Activated naive CD4-positive, alpha-beta T cell treated with anti-CD3 and anti-CD28 coated beads, Interleukin-2, amount 50 U/mL, for 24 hours (primary cell): ENCODE data around the gene MANSC1.
A peak's percentile ranks its signal among the peaks of the same experiment; 100 is the strongest.

Source experiments
- H3K27ac Mint-ChIP-seq: one replicate; pipeline ENCODE4 v1.8.0; 2021; ENCODE audit warnings: mild to moderate bottlenecking, mixed read lengths
- H3K27me3 Mint-ChIP-seq: one replicate; pipeline ENCODE4 v1.8.0; 2021; ENCODE audit warnings: mixed read lengths
- H3K36me3 Mint-ChIP-seq: one replicate; pipeline ENCODE4 v1.8.0; 2021; ENCODE audit warnings: mixed read lengths
- H3K4me1 Mint-ChIP-seq: one replicate; pipeline ENCODE4 v1.8.0; 2021; ENCODE audit warnings: mixed read lengths
- H3K4me3 Mint-ChIP-seq: one replicate; pipeline ENCODE4 v1.8.0; 2021; ENCODE audit warnings: mild to moderate bottlenecking, mixed read lengths
- H3K9me3 Mint-ChIP-seq: one replicate; pipeline ENCODE4 v1.8.0; 2021; ENCODE audit warnings: mixed read lengths

The MANSC1 gene

DNA sequence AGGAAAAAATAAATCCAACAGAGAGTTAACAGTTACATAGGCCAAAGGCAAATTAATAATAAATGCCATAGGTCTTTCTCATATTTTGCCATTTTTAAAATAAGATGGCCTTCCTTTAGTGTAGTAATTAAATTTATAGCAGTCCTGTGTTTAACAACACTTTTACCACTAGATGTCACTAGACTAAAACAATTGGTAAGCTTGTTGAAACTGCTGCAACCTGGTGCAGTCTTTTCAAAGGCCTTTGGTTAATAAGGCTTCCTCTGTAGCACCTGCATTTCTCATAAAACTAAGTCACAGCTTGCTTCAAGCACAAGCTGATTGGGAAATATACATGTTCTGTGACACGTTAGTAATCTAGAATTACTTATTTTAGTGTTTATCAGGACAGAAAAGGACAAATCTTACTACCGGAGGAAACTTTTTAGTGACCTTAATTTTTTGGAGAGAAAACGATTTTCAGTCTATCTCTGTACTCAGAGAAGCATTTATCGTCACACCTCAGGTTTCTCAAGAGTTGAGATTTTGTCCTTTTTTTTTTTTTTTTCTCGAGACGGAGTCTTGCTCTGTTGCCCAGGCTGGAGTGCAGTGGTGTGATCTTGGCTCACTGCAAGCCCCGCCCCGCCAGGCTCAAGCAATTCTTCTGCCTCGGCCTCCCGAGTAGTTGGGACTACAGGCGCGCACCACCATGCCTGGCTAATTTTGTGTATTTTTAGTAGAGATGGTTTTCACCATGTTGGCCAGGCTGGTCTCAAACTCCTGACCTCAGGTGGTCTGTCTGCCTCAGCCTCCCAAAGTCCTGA is 26.8 kb upstream of the MANSC1 start:
- Mint-ChIP-seq H3K9me3 (no peaks in the 10 kb centered on the region), H3K27ac (peak overlapping the region; percentile 65), H3K36me3 (peaks cover 14% of the 10 kb centered on the region), H3K27me3 (no peaks in the 10 kb centered on the region), H3K4me1 (peaks cover 50% of the 10 kb centered on the region), H3K4me3 (no peak overlapping the region)

DNA sequence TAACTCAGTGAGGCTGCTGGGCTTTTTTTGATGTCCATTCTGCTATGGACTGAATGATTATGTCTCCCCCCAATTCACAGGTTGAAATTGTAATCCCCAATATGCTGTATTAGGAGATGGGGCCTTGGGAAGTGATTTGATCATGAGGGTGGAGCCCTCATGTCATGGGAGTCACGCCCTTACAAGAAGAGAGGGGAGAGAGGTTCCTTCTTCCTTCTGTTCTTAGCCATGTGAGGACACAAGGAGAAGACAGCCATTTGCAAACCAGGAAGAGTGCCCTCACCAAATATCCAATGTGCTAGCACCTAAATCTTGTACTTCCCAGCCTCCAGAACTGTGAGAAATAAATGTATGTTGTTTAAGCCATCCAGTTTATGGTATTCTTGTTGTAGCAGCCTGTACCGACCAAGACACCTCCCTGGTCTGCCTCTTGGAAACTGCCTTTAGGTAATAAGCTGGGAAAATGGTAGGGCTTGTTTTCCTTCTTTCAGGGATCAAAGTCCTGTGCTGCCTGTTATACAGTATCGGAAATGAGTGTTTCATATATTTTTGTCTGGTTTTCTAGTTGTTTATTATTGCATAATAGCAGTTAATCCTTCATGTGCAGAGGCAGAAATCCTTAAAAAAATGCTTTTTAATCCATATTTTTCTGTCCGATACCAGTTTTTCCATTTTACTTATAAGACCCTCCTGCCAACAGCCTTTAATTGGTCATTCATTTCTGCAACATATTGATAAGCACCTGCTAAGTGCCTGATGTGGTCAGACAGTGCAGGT is 23.1 kb upstream of the MANSC1 start:
- Mint-ChIP-seq H3K4me1 (peaks cover 38% of the 10 kb centered on the region), H3K36me3 (peaks cover 11% of the 10 kb centered on the region), H3K27ac (no peak overlapping the region), H3K4me3 (no peak overlapping the region), H3K9me3 (no peaks in the 10 kb centered on the region), H3K27me3 (no peaks in the 10 kb centered on the region)

DNA sequence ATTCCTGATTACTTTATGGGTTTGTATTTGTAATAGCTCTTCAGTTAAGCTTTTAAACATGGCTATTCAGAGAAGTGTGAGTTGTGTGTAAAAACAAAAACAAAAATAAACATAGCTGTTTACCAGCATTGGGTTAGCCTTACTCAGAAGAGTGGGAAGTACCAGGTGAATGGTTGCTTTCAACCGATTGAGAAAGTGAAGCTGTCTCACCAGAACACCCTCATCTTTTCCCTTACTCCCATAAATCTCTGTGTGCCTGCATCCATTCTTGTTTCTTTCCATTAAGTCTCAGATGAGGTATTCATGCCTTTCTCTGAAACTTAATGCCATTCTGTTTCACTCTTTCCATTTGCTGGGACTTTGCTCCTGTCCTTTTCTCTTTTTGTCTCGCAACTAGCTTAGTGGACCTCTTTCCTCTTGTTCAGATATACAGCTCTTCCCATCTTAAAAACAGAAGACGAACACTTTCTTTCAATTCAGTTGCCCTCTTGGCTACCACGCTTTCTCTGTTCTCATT is 17.5 kb upstream of the MANSC1 start:
- no peaks in the 10 kb centered on the region for H3K27me3 Mint-ChIP-seq
- no peaks in the 10 kb centered on the region for H3K9me3 Mint-ChIP-seq
- H3K27ac Mint-ChIP-seq = peak overlapping the region; percentile 6
- peaks cover 54% of the 10 kb centered on the region for H3K4me1 Mint-ChIP-seq
- no peak overlapping the region for H3K4me3 Mint-ChIP-seq
- peaks cover 11% of the 10 kb centered on the region for H3K36me3 Mint-ChIP-seq

DNA sequence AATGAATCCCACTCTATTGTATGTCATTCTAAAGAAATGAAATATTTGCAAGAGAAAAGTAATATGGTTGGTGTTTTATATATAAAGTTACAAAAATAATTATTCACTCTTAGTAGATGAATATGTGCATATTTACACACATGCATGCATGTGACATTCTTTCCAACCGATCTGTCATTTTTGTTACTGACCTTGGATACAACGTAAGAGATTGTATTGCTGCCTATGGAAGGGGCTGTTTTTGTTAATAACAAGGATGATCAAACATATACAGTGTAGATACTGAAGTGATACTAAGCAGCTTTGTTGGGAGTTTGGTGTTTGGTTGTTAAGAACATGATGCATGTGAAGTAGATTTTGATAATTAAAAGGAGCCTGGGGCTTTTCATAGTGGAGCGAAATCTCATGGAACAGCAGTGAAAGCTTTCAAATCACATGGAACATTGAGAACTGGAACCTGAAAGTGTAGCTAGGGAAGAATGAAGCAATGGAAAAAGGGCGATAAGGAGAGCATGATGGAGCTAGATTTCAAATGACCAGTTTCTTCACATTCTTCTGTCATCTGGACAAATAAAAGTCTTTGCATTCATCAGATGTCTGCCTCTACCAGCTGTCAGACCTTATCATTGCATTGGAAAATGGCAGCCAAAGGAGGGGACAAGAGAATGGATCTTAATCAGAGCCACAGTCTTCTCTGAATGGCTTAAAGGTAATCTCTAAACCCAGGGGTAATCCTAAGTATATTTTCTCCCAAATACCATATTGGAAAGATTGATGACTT is 16.8 kb upstream of the MANSC1 start:
- Mint-ChIP-seq H3K9me3 (no peaks in the 10 kb centered on the region), H3K27ac (peak overlapping the region; percentile 18), H3K27me3 (no peaks in the 10 kb centered on the region), H3K4me3 (no peak overlapping the region), H3K4me1 (peaks cover 58% of the 10 kb centered on the region), H3K36me3 (peaks cover 13% of the 10 kb centered on the region)

DNA sequence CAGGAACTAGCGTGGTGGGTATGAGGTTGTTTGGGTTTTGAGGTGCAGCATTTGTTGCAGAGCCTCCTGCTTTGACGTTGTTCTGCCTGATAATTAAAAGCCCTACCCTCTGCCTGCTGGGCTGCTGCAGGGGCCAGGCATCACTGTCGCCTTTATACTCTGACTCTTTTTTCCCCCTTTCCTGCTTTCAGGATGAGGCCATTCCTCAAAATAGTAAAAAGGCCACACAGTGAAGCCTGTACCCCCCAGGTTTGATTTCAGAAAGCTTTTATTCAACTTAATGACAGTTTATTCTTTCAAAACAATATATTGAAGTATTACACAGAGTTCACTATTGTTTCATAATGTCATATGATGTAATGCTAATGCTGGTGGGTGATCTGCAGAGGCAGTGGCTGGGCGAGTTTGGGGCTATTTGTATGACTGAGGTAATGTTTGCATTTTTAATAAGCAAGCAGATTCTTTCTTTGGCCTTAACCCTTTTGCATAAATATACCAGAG is 15.9 kb upstream of the MANSC1 start:
- peaks cover 59% of the 10 kb centered on the region for H3K4me1 Mint-ChIP-seq
- no peaks in the 10 kb centered on the region for H3K9me3 Mint-ChIP-seq
- no peaks in the 10 kb centered on the region for H3K27me3 Mint-ChIP-seq
- H3K4me3 Mint-ChIP-seq = no peak overlapping the region
- peak overlapping the region; percentile 14 for H3K27ac Mint-ChIP-seq
- H3K36me3 Mint-ChIP-seq = peaks cover 19% of the 10 kb centered on the region

DNA sequence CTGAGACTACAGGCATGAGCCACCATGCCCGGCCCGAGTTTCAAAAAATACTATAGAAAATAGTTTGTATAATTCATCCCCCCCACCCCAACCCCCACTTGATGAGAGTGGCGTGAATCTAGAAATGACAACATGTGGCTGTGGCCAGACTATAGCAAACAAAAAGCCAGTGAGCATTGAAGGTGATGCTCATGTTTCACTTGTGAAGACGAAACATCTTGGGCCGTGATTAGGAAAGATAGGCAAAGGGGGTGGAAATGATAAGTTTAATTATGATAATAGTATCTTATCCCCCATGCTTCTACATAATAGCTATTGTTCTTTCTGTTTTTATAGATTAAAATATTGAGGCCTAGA is 15.4 kb upstream of the MANSC1 start:
- Mint-ChIP-seq H3K36me3 (peaks cover 19% of the 10 kb centered on the region), H3K27me3 (no peaks in the 10 kb centered on the region), H3K27ac (no peak overlapping the region), H3K4me1 (peaks cover 59% of the 10 kb centered on the region), H3K9me3 (no peaks in the 10 kb centered on the region), H3K4me3 (no peak overlapping the region)

DNA sequence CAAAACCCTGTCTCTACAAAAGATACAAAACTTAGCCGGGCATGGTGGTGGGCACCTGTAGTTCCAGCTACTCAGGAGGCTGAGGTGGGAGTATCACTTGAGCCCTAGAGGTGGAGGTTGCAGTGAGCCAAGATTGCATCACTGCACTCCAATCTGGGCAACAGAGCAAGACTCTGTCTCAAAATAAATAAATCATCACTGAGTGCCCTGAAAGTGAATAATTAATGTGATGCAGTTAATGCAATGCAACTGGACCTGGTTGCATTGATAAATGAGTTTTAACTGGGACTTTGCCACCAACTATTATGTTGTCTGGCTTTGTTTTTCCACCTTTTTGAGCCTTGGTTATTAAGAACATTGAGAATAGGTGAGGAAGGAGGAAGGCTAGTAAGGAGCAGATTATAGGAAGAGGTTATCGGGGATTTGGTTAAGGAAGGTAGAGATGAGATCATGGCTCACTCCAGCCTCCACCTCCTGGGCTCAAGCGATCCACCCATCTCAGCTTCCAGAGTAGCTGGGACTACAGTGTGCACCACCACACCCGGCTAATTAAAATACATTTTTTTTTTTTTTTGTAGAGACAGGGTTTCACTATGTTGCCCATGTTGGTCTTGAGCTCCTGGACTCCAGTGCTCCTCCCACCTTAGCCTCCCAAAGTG is 14.9 kb upstream of the MANSC1 start:
- H3K4me3 Mint-ChIP-seq = no peak overlapping the region
- no peaks in the 10 kb centered on the region for H3K27me3 Mint-ChIP-seq

DNA sequence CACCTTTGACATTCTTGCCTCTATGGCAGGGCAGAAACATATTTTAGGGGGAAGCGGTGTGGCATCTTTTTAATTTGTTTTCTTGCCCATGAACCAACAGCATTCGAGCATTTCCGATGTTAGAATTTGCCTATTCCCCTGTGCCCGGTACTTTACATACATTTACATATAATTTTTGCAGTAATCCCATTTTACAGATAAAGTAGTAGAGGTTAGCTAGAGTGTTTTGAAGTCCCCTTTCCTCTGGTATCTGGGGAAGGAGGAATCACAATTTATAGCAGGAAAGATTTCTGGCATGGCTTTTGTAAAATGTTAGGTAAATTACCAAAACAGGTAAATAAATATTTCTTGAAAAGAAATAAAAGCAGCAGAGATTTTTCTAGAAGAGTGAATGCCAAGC is 8.5 kb upstream of the MANSC1 start:
- peaks cover 9% of the 10 kb centered on the region for H3K36me3 Mint-ChIP-seq
- peaks cover 42% of the 10 kb centered on the region for H3K4me1 Mint-ChIP-seq

More for the DNA sequence above, 14.9 kb upstream of the MANSC1 start:
- H3K36me3 Mint-ChIP-seq = peaks cover 19% of the 10 kb centered on the region
- H3K27ac Mint-ChIP-seq = peak overlapping the region; percentile 61
- no peaks in the 10 kb centered on the region for H3K9me3 Mint-ChIP-seq
- H3K4me1 Mint-ChIP-seq = peaks cover 59% of the 10 kb centered on the region

DNA sequence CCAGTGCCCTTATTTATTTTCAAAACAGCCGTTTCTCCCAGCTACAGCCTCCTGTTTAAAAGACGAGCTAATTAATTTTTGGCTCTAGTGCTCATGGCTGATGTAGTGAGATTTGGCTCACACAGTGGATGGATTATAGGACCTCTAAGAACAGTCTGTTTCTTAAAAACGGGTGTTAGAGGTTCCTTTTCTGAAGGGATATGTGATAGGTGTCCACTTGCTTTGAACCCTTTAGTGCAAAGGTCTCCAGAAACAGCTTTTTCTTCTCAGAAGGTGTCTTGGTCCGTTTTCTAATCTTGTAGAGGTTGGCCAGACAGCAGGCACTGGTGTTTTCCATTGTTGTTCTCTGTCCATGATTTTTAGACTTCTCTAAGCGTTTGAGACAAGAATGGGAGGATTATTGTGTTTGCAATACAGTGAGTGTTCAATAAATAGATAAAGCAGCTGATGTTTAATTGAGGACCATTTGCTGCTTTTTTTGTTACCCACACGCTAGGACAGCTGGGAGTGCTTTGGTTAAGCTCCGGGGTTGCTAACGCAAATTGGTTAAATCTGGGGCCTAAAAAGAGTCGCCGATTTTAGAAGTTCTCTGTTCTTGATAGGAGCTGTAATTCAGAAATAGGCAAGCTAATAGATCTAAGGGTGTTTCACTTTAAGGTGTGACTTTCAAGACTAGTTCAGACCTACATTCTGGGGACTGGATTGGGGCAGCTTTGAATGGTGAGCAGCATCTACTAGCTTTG is 7.8 kb upstream of the MANSC1 start:
- peaks cover 48% of the 10 kb centered on the region for H3K4me1 Mint-ChIP-seq
- no peaks in the 10 kb centered on the region for H3K9me3 Mint-ChIP-seq
- H3K36me3 Mint-ChIP-seq = peaks cover 9% of the 10 kb centered on the region
- H3K27me3 Mint-ChIP-seq = no peaks in the 10 kb centered on the region
- H3K27ac Mint-ChIP-seq = peak overlapping the region; percentile 98
- peak overlapping the region; percentile 97 for H3K4me3 Mint-ChIP-seq

More for the DNA sequence above, 8.5 kb upstream of the MANSC1 start:
- peak overlapping the region; percentile 98 for H3K27ac Mint-ChIP-seq
- no peaks in the 10 kb centered on the region for H3K9me3 Mint-ChIP-seq
- H3K27me3 Mint-ChIP-seq = no peaks in the 10 kb centered on the region
- H3K4me3 Mint-ChIP-seq = peak overlapping the region; percentile 97

DNA sequence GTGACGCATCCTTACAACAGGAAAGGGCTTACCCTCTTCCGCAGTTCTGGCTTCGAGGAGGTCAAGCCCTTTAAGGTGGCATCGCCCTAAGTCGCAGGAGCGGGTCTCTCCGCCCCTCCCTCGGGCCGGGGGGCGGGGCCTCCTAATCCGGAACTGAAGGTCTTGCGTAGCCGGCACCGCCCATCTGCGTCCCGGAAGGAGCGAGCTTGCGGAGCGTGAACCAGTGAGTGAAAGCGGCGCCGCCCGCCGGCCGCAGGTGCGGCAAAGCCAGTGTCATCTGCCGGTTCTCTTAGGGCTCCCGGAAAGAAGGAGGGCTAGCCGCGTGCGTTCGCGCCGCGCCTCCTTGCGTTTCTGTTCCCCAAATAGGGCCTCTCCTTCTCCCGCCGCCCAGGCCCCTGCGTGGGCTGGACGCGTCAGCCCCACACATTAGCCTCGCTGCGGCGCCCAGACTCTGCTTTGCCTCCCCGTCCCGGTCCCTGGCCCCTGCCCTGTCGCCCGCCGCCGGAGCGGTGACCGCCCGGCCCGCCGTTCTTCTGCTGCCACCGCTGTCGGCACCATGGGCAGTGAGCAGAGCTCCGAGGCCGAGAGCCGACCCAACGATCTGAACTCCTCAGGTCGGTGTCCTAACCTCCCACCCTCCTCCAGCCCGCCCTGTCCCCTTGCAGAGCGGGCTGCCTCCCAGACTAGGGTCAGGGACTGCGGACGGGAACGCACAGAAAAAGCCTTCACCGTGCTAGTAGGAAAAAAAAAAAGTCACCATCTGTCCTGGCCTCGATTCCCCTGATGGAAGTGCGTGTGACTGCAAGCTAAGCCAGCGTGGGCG is 7.1 kb upstream of the MANSC1 start, which contains the start of gene BORCS5:
Gene BORCS5, plus strand, starts transcription at position 183 of the 823 bp plus-strand sequence. Its CDS starts 374 bp downstream, at position 557.
- H3K27ac Mint-ChIP-seq = peak within 1 kb of the TSS; percentile 98
- no peaks in the 10 kb centered on the region for H3K27me3 Mint-ChIP-seq
- H3K4me3 Mint-ChIP-seq = peak within 1 kb of the TSS; percentile 97
- no peaks in the 10 kb centered on the region for H3K9me3 Mint-ChIP-seq
- H3K4me1 Mint-ChIP-seq = peaks cover 46% of the 10 kb centered on the region
- peaks cover 8% of the 10 kb centered on the region for H3K36me3 Mint-ChIP-seq

DNA sequence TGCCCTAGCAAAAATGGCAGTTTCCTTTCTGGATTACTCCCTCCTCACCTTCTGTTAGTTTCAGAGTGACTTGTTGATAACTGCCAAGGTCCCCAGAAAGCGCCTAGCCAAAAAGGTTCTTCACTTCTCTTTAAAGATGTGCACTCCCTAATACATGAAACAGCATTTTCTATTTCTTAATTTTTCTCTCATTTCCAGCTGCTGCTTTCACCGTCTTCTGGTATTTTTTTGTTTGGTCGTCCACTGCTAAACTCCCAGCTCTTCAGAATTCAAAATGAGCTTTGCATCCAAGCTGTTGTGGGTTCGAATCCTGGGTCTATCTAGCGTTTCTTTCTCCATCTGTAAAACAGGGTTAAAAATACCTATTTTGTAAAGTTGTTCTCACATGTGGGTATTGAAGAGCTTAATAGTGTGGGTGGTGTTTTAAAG is 6.4 kb upstream of the MANSC1 start:
- H3K4me3 Mint-ChIP-seq = peak overlapping the region; percentile 97
- peaks cover 3% of the 10 kb centered on the region for H3K36me3 Mint-ChIP-seq
- H3K9me3 Mint-ChIP-seq = no peaks in the 10 kb centered on the region
- H3K4me1 Mint-ChIP-seq = peaks cover 40% of the 10 kb centered on the region
- H3K27me3 Mint-ChIP-seq = no peaks in the 10 kb centered on the region
- H3K27ac Mint-ChIP-seq = peak overlapping the region; percentile 98

DNA sequence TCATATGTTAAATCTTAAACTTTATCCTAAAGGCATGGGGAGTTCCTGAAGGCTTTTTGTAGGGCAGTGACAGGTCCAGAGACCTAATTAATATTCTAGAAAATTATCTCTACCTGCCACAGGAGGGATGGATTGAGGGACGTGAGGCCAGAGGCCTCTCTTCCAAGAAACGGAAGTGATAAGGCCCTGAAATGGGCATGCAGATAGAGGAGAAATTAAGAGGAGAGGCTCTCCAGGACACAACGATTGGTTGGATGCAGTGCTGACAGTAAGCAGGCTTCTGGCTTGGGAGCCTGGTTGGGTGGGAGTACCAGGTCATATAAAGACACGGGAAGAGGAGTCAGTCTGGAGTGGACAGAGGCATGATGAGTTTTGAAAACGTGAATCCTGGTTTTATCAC is 3.8 kb upstream of the MANSC1 start:
- no peaks in the 10 kb centered on the region for H3K9me3 Mint-ChIP-seq
- H3K27ac Mint-ChIP-seq = no peak overlapping the region
- peaks cover 47% of the 10 kb centered on the region for H3K4me1 Mint-ChIP-seq
- H3K4me3 Mint-ChIP-seq = no peak overlapping the region
- no peaks in the 10 kb centered on the region for H3K27me3 Mint-ChIP-seq
- H3K36me3 Mint-ChIP-seq = no peaks in the 10 kb centered on the region

DNA sequence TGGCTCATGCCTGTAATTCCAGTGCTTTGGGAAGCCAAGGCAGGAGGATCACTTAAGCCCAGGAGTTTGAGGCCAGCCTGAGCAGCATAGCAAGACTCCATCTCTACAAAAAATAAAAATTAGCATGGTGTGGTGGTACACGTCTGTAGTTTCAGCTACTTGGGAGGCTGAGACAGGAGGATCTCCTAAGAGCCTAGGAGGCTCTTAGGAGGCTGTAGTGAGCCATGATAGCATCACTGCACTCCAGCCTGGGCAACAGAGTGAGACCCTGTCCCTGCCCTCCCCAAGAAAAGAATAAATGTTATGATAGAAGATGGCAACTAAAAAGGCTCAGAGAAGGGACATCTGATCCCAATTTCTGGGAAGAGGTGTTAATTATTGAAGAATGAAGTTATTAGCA is 3.2 kb upstream of the MANSC1 start:
- Mint-ChIP-seq H3K36me3 (no peaks in the 10 kb centered on the region), H3K27me3 (no peaks in the 10 kb centered on the region), H3K4me1 (peaks cover 44% of the 10 kb centered on the region), H3K27ac (no peak overlapping the region), H3K9me3 (no peaks in the 10 kb centered on the region), H3K4me3 (no peak overlapping the region)
